ENCODE measurements around the gene PHACTR1. TPM values are rescaled to one million over a fixed set of nuclear protein-coding genes. Genes with fewer than 3 reads are reported as not detected.

The PHACTR1 gene
- total RNA-seq, 5 donors from 2014 or later (not counting 1 experiment from before 2014, with no cell fraction given) = 0.63 to 2.6 (median 1.1) TPM

DNA sequence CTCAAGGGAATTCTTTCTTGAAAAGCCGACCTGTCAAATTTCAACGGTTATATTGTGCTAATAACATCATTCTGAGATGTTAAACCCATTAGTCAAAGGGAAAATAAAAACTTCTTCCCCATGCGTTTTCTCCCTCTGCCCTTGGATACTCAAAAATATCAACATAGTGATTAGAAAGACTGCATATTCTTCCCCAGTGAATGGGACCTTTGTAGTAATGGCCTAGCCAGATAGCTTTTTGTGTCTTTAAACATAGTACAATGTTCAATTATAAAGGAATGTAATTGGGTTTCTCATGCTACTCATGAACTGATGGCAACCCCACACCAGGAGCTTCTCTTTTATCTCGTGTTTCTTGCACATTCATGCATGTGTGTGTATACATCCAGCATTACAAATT is 69.4 kb downstream of the PHACTR1 start:
- H3K9me3 Mint-ChIP-seq = peaks cover 0 to 6% (median 0%) of the 10 kb centered on the region in 3 donors
- ATAC-seq (replicated peaks in 1 of 4) = no peak
- no peak overlapping the region for H3K4me3 Mint-ChIP-seq
- H3K27me3 ChIP-seq (replicated peaks in 1 of 2; ENCODE audit: control insufficient read depth in 2 of 2, extremely low read depth in 1 of 2, insufficient read depth in 2 of 2, low read length in 1 of 2) = no peaks in the 10 kb centered on the region
- H3K27ac Mint-ChIP-seq = no peak overlapping the region
- ChIA-PET POLR2A (no interaction called here), CTCF (no interaction called here)
- no CpG with 5 or more reads among the region's 4 CpGs for WGBS (ENCODE audit: insufficient coverage)
- no peak overlapping the region for H3K27ac ChIP-seq (ENCODE audit: low read length)
- H3K36me3 ChIP-seq (ENCODE audit: control insufficient read depth in 2 of 2, extremely low read depth in 1 of 2, insufficient read depth in 1 of 2, low read length in 1 of 2) = no peaks in the 10 kb centered on the region
- no peaks in the 10 kb centered on the region for H3K9me3 ChIP-seq
- H3K36me3 Mint-ChIP-seq = no peaks in the 10 kb centered on the region
- H3K27me3 Mint-ChIP-seq = peaks cover 0 to 19% of the 10 kb centered on the region in 2 donors
- no peak for DNase-seq
- H3K4me1 Mint-ChIP-seq = no peaks in the 10 kb centered on the region
- H3K4me1 ChIP-seq (ENCODE audit: control insufficient read depth in 1 of 2, extremely low read depth in 1 of 2, insufficient read depth in 2 of 2, low read length in 2 of 2) = no peaks in the 10 kb centered on the region
- no peak overlapping the region for H3K4me3 ChIP-seq (ENCODE audit: control insufficient read depth in 1 of 2, extremely low read depth in 1 of 2, low read length in 1 of 2)

DNA sequence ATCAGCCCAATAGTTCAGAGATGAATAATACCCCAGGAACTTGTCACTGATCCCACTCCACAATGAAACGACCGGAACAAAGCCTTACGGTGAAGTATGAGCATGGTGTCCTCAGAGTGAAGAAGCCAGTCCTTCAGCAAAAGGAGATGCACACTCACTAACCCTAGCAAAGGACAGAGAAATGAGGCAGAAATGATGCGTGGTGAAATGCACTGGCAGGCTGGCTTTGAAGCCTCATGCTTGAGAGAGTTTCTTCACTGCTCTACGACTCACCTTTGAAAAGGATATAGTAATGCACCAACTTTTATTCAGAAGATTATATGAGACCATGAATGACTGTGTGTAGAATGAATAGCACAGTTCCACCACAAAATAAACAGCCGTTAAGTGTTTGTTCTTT is 74.8 kb downstream of the PHACTR1 start:
- WGBS (ENCODE audit: insufficient coverage) = no CpG with 5 or more reads among the region's 6 CpGs
- peaks cover 0 to 6% (median 0%) of the 10 kb centered on the region in 3 donors for H3K9me3 Mint-ChIP-seq

DNA sequence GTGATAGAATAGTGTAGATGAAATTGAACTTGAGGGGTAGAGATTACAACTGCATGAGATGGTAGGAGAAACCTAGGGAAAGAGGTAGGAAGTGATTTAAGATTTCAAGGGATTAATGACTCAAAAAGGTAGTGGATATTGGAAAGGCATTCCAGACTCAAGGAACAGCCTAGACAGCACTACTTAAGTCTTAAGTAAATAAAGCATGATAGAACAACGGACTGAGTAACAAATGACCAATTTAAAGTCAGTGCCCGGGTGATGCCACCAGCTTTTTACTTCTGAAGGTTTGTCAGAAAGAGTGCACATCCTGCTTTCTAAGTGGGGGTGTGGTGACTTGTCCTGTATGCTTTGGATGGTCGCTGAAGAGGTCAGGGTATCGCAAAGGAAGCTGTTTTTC is 81.8 kb downstream of the PHACTR1 start:
- H3K9me3 ChIP-seq = no peaks in the 10 kb centered on the region
- Mint-ChIP-seq H3K36me3 (no peaks in the 10 kb centered on the region), H3K27me3 (peaks cover 7 to 12% of the 10 kb centered on the region in 2 donors), H3K9me3 (no peaks in the 10 kb centered on the region), H3K4me1 (no peaks in the 10 kb centered on the region), H3K4me3 (no peak overlapping the region), H3K27ac (no peak overlapping the region)
- ChIA-PET CTCF (no interaction called here), POLR2A (no interaction called here)
- H3K27me3 ChIP-seq (replicated peaks in 1 of 2; ENCODE audit: control insufficient read depth in 2 of 2, extremely low read depth in 1 of 2, insufficient read depth in 2 of 2, low read length in 1 of 2) = peaks cover 0 to 3% of the 10 kb centered on the region in 2 experiments
- no peak overlapping the region for H3K27ac ChIP-seq (ENCODE audit: low read length)
- no peaks in the 10 kb centered on the region for H3K36me3 ChIP-seq (ENCODE audit: control insufficient read depth in 2 of 2, extremely low read depth in 1 of 2, insufficient read depth in 1 of 2, low read length in 1 of 2)
- H3K4me3 ChIP-seq (ENCODE audit: control insufficient read depth in 1 of 2, extremely low read depth in 1 of 2, low read length in 1 of 2) = no peak overlapping the region
- H3K4me1 ChIP-seq (ENCODE audit: control insufficient read depth in 1 of 2, extremely low read depth in 1 of 2, insufficient read depth in 2 of 2, low read length in 2 of 2) = no peaks in the 10 kb centered on the region
- DNase-seq (no peak), ATAC-seq (replicated peaks in 1 of 4) (no peak)
- 67% methylated on average over 4 of the region's 4 CpGs for WGBS (ENCODE audit: insufficient coverage)

More for the DNA sequence above, 74.8 kb downstream of the PHACTR1 start:
- no peaks in the 10 kb centered on the region for H3K36me3 ChIP-seq (ENCODE audit: control insufficient read depth in 2 of 2, extremely low read depth in 1 of 2, insufficient read depth in 1 of 2, low read length in 1 of 2)
- H3K27ac Mint-ChIP-seq = no peak overlapping the region
- H3K9me3 ChIP-seq = no peaks in the 10 kb centered on the region
- no peak overlapping the region for H3K27ac ChIP-seq (ENCODE audit: low read length)
- no peak for ATAC-seq (replicated peaks in 1 of 4)
- no peak for DNase-seq
- peaks cover 1 to 15% of the 10 kb centered on the region in 2 donors for H3K27me3 Mint-ChIP-seq
- H3K4me3 ChIP-seq (ENCODE audit: control insufficient read depth in 1 of 2, extremely low read depth in 1 of 2, low read length in 1 of 2) = no peak overlapping the region
- no peaks in the 10 kb centered on the region for H3K36me3 Mint-ChIP-seq
- ChIA-PET POLR2A (no interaction called here), CTCF (no interaction called here)
- no peaks in the 10 kb centered on the region for H3K27me3 ChIP-seq (replicated peaks in 1 of 2; ENCODE audit: control insufficient read depth in 2 of 2, extremely low read depth in 1 of 2, insufficient read depth in 2 of 2, low read length in 1 of 2)
- H3K4me1 Mint-ChIP-seq = no peaks in the 10 kb centered on the region
- H3K4me3 Mint-ChIP-seq = no peak overlapping the region
- no peaks in the 10 kb centered on the region for H3K4me1 ChIP-seq (ENCODE audit: control insufficient read depth in 1 of 2, extremely low read depth in 1 of 2, insufficient read depth in 2 of 2, low read length in 2 of 2)

DNA sequence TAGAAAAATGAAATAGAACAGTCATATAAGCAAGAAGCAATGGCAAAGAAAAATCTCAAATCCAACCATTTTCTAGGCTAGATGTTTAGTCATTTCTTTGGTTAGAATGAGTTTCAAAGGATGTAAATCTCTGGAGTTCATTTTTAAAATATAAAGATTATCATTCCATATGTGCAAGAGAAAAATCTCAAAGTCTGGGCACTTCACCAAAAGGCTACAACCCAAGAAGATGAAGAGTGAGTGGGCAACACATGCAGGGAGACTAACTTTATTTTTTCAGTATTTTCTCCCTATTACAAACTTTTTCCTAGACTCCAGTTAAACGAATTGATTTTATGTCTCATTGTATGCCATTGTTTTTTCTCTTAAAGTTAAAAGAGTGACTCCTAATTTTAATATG is 83.6 kb downstream of the PHACTR1 start:
- no peak for DNase-seq
- CTCF ChIA-PET = no interaction called here
- no peaks in the 10 kb centered on the region for H3K4me1 Mint-ChIP-seq

DNA sequence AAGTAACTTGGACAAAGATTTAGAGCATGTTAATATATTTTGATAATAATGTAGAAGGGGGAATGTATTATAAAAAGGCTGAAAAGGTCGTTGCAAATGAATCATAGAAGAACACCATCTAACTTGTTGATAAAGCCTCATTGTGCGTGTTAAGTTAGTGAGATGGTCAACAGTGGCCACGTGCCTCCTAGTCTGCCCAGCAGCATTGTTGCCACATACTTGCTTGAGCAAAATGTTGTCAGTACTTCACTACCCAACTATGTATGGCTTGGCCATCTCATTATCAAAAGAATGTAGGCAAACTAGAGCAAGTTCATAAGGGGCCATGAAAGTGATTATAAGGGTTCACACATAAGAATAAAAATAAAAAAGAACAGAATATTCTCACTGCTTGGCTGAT is 84.6 kb downstream of the PHACTR1 start:
- Histone ChIP-seq H3K27ac (ENCODE audit: low read length) (no peak overlapping the region), H3K9me3 (no peaks in the 10 kb centered on the region), H3K36me3 (ENCODE audit: control insufficient read depth in 2 of 2, extremely low read depth in 1 of 2, insufficient read depth in 1 of 2, low read length in 1 of 2) (no peaks in the 10 kb centered on the region), H3K27me3 (replicated peaks in 1 of 2; ENCODE audit: control insufficient read depth in 2 of 2, extremely low read depth in 1 of 2, insufficient read depth in 2 of 2, low read length in 1 of 2) (peaks cover 0 to 5% of the 10 kb centered on the region in 2 experiments), H3K4me1 (ENCODE audit: control insufficient read depth in 1 of 2, extremely low read depth in 1 of 2, insufficient read depth in 2 of 2, low read length in 2 of 2) (no peaks in the 10 kb centered on the region), H3K4me3 (ENCODE audit: control insufficient read depth in 1 of 2, extremely low read depth in 1 of 2, low read length in 1 of 2) (no peak overlapping the region)
- H3K27ac Mint-ChIP-seq = no peak overlapping the region
- H3K9me3 Mint-ChIP-seq = no peaks in the 10 kb centered on the region
- no CpG with 5 or more reads among the region's 3 CpGs for WGBS (ENCODE audit: insufficient coverage)
- H3K27me3 Mint-ChIP-seq = peaks cover 10 to 12% of the 10 kb centered on the region in 2 donors
- no peak overlapping the region for H3K4me3 Mint-ChIP-seq
- CTCF ChIA-PET = no interaction called here
- H3K36me3 Mint-ChIP-seq = no peaks in the 10 kb centered on the region
- ATAC-seq (replicated peaks in 1 of 4) = no peak
- POLR2A ChIA-PET = no interaction called here
- DNase-seq = no peak
- H3K4me1 Mint-ChIP-seq = no peaks in the 10 kb centered on the region

More for the DNA sequence above, 83.6 kb downstream of the PHACTR1 start:
- H3K27me3 Mint-ChIP-seq = peaks cover 10 to 12% of the 10 kb centered on the region in 2 donors
- H3K27me3 ChIP-seq (replicated peaks in 1 of 2; ENCODE audit: control insufficient read depth in 2 of 2, extremely low read depth in 1 of 2, insufficient read depth in 2 of 2, low read length in 1 of 2) = peaks cover 0 to 3% of the 10 kb centered on the region in 2 experiments
- WGBS (ENCODE audit: insufficient coverage) = no CpG with 5 or more reads among the region's 1 CpG
- POLR2A ChIA-PET = no interaction called here
- H3K27ac ChIP-seq (ENCODE audit: low read length) = no peak overlapping the region
- no peak overlapping the region for H3K27ac Mint-ChIP-seq
- no peak overlapping the region for H3K4me3 ChIP-seq (ENCODE audit: control insufficient read depth in 1 of 2, extremely low read depth in 1 of 2, low read length in 1 of 2)
- H3K9me3 Mint-ChIP-seq = no peaks in the 10 kb centered on the region
- ATAC-seq (replicated peaks in 1 of 4) = no peak
- no peak overlapping the region for H3K4me3 Mint-ChIP-seq
- no peaks in the 10 kb centered on the region for H3K36me3 ChIP-seq (ENCODE audit: control insufficient read depth in 2 of 2, extremely low read depth in 1 of 2, insufficient read depth in 1 of 2, low read length in 1 of 2)
- H3K4me1 ChIP-seq (ENCODE audit: control insufficient read depth in 1 of 2, extremely low read depth in 1 of 2, insufficient read depth in 2 of 2, low read length in 2 of 2) = no peaks in the 10 kb centered on the region
- no peaks in the 10 kb centered on the region for H3K9me3 ChIP-seq
- H3K36me3 Mint-ChIP-seq = no peaks in the 10 kb centered on the region

DNA sequence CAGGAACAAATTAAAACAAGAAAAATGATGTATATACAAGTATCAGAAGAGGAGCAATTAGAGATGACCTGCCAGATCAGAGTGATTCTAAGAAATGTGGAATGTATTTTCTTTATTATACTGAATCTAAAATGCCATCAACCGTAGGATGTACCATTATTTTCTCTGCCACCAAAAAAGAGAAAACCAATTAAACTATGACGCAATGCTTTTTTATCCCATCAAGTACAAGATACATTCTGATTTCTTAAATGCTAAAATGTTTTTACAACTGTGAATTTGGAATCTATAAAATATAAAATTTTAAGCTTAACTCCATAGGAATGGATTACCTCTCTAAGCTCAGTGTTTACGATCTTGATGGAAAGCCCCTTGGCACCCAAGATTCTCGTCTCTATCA is 85.9 kb downstream of the PHACTR1 start:
- H3K27me3 ChIP-seq (replicated peaks in 1 of 2; ENCODE audit: control insufficient read depth in 2 of 2, extremely low read depth in 1 of 2, insufficient read depth in 2 of 2, low read length in 1 of 2) = peaks cover 0 to 4% of the 10 kb centered on the region in 2 experiments
- H3K27ac Mint-ChIP-seq = no peak overlapping the region
- H3K9me3 ChIP-seq = no peaks in the 10 kb centered on the region
- no peaks in the 10 kb centered on the region for H3K36me3 ChIP-seq (ENCODE audit: control insufficient read depth in 2 of 2, extremely low read depth in 1 of 2, insufficient read depth in 1 of 2, low read length in 1 of 2)
- CTCF ChIA-PET = no interaction called here
- H3K4me1 ChIP-seq (ENCODE audit: control insufficient read depth in 1 of 2, extremely low read depth in 1 of 2, insufficient read depth in 2 of 2, low read length in 2 of 2) = no peaks in the 10 kb centered on the region
- H3K4me3 ChIP-seq (ENCODE audit: control insufficient read depth in 1 of 2, extremely low read depth in 1 of 2, low read length in 1 of 2) = no peak overlapping the region
- no peaks in the 10 kb centered on the region for H3K4me1 Mint-ChIP-seq
- H3K4me3 Mint-ChIP-seq = no peak overlapping the region
- POLR2A ChIA-PET = no interaction called here
- H3K27me3 Mint-ChIP-seq = peaks cover 6 to 8% of the 10 kb centered on the region in 2 donors
- no peaks in the 10 kb centered on the region for H3K36me3 Mint-ChIP-seq
- no peak for DNase-seq
- ATAC-seq (replicated peaks in 1 of 4) = no peak
- no peaks in the 10 kb centered on the region for H3K9me3 Mint-ChIP-seq
- 92% methylated on average over 2 of the region's 4 CpGs for WGBS (ENCODE audit: insufficient coverage)
- no peak overlapping the region for H3K27ac ChIP-seq (ENCODE audit: low read length)

DNA sequence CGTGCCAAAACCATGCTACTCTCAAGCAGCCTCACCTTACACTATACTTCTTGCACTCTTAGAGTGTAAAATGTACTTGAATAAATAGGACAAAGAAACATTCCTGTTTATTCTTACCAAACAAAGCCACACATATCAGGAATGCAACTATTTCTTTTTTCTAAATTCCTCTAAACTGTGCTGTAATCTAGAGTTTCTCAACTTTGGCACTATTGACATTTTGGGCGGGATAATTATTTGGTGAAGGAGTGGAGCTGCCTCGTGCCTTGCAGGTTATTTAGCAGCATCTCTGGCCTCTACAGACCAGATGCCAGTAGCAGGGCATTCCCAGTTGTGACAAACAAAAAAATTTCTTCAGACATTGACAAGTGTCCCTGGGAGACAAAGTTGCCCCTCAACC is 86.9 kb downstream of the PHACTR1 start:
- H3K36me3 Mint-ChIP-seq = no peaks in the 10 kb centered on the region
- no peaks in the 10 kb centered on the region for H3K4me1 Mint-ChIP-seq
- no peak for DNase-seq
- CTCF ChIA-PET = no interaction called here
- no peaks in the 10 kb centered on the region for H3K9me3 Mint-ChIP-seq
- peaks cover 4 to 6% of the 10 kb centered on the region in 2 donors for H3K27me3 Mint-ChIP-seq
- POLR2A ChIA-PET = no interaction called here
- no peak for ATAC-seq (replicated peaks in 1 of 4)
- no CpG with 5 or more reads among the region's 3 CpGs for WGBS (ENCODE audit: insufficient coverage)
- no peak overlapping the region for H3K27ac Mint-ChIP-seq
- H3K36me3 ChIP-seq (ENCODE audit: control insufficient read depth in 2 of 2, extremely low read depth in 1 of 2, insufficient read depth in 1 of 2, low read length in 1 of 2) = no peaks in the 10 kb centered on the region
- H3K4me3 ChIP-seq (ENCODE audit: control insufficient read depth in 1 of 2, extremely low read depth in 1 of 2, low read length in 1 of 2) = no peak overlapping the region
- H3K4me1 ChIP-seq (ENCODE audit: control insufficient read depth in 1 of 2, extremely low read depth in 1 of 2, insufficient read depth in 2 of 2, low read length in 2 of 2) = no peaks in the 10 kb centered on the region
- no peaks in the 10 kb centered on the region for H3K9me3 ChIP-seq
- peaks cover 0 to 2% of the 10 kb centered on the region in 2 experiments for H3K27me3 ChIP-seq (replicated peaks in 1 of 2; ENCODE audit: control insufficient read depth in 2 of 2, extremely low read depth in 1 of 2, insufficient read depth in 2 of 2, low read length in 1 of 2)
- no peak overlapping the region for H3K4me3 Mint-ChIP-seq
- no peak overlapping the region for H3K27ac ChIP-seq (ENCODE audit: low read length)
